Activated CD4-positive, alpha-beta T cell treated with anti-CD3 and anti-CD28 coated beads, Interleukin-2, amount 50 U/mL, for 48 hours (primary cell): ENCODE measurements around the gene ACP3.
A peak's percentile ranks its signal among the peaks of the same experiment; 100 is the strongest.
"Not testable (repeated sequence)": the region's sequence is repeated elsewhere in the genome, so short reads cannot be mapped to it uniquely, and the experiment has no call there.

Source experiments
- DNase-seq, 2 experiments: peaks; one replicate each; pipeline ENCODE4 v3.0.0-alpha.2; 2020

ACP3 gene

GRCh38 chr3:132368962-132369361 lies 51.8 kb downstream of the ACP3 start:
- DNase-seq, result no peak

- not testable (repeated sequence) for DNase-seq
These were observed 59.7 kb downstream of the ACP3 start for GRCh38 chr3:132376945-132377354.

GRCh38 chr3:132378048-132378762 lies 61.0 kb downstream of the ACP3 start:
- no peak for DNase-seq

- no peak for DNase-seq
These were observed 61.6 kb downstream of the ACP3 start for GRCh38 chr3:132378846-132379245.

GRCh38 chr3:132380920-132381319 lies 63.7 kb downstream of the ACP3 start:
- DNase-seq, result no peak

- DNase-seq, result no peak
These were observed 64.2 kb downstream of the ACP3 start for GRCh38 chr3:132381348-132381944.

GRCh38 chr3:132382267-132382666 lies 65.1 kb downstream of the ACP3 start:
- DNase-seq, result no peak

- DNase-seq, result no peak
These were observed 65.5 kb downstream of the ACP3 start for GRCh38 chr3:132382688-132383194.

- DNase-seq, result no peak
These were observed 69.1 kb downstream of the ACP3 start for GRCh38 chr3:132386259-132386658.

- not testable (repeated sequence) for DNase-seq
These were observed 75.5 kb downstream of the ACP3 start for GRCh38 chr3:132392675-132393074.

- DNase-seq, result no peak
These were observed 77.1 kb downstream of the ACP3 start for GRCh38 chr3:132394320-132394719.

- DNase-seq, result no peak
These were observed 77.9 kb downstream of the ACP3 start for GRCh38 chr3:132395126-132395525.

- DNase-seq, result no peak
These were observed 79.0 kb downstream of the ACP3 start for GRCh38 chr3:132396255-132396654.

GRCh38 chr3:132396776-132397175 lies 79.6 kb downstream of the ACP3 start:
- not testable (repeated sequence) for DNase-seq

GRCh38 chr3:132399054-132399929 lies 82.1 kb downstream of the ACP3 start:
- peak; percentile 15 to 21 for DNase-seq

GRCh38 chr3:132401255-132401654 lies 84.0 kb downstream of the ACP3 start:
- no peak for DNase-seq

GRCh38 chr3:132404276-132404675 lies 87.1 kb downstream of the ACP3 start:
- no peak for DNase-seq

- DNase-seq, result no peak
These were observed 88.0 kb downstream of the ACP3 start for GRCh38 chr3:132405188-132405587.

GRCh38 chr3:132405609-132406299 lies 88.5 kb downstream of the ACP3 start:
- DNase-seq, result no peak

- DNase-seq, result no peak
These were observed 89.4 kb downstream of the ACP3 start for GRCh38 chr3:132406587-132406986.

GRCh38 chr3:132407025-132407424 lies 89.8 kb downstream of the ACP3 start:
- no peak for DNase-seq
